Head of caudate nucleus (tissue), 42 donors: ENCODE results near the gene ARHGEF4.

ENCODE experiments used
- DNase-seq, 42 donors: peaks; one replicate each; pipeline versions ENCODE4 v3.0.0 to v3.0.0-alpha.2; 2020 to 2021; ENCODE audit warnings: mixed read lengths in 7 of 42
- intact Hi-C: fragments of 100-400 bp; cut with DNase I; formaldehyde crosslinking; loops from one replicate; pipeline ENCODE4 v1.15.0; 2022

The ARHGEF4 gene

GRCh38 chr2:130846686-130847375 lies 10.1 kb downstream of the ARHGEF4 start:
- no peak for DNase-seq
- intact Hi-C loops = no loop called here

GRCh38 chr2:130847776-130848525 lies 11.2 kb downstream of the ARHGEF4 start:
- intact Hi-C loops = no loop called here
- no peak for DNase-seq

GRCh38 chr2:130848526-130849210 lies 12.0 kb downstream of the ARHGEF4 start:
- intact Hi-C loops = no loop called here
- no peak for DNase-seq

GRCh38 chr2:130849896-130850787 lies 13.4 kb downstream of the ARHGEF4 start:
- DNase-seq = peak in 5 of 42 donors; percentile 31 to 62 (median 60)
- intact Hi-C loops = no loop called here

GRCh38 chr2:130850788-130851623 lies 14.3 kb downstream of the ARHGEF4 start:
- DNase-seq = peak in 2 of 42 donors; percentile 22 to 26
- intact Hi-C loops = no loop called here

GRCh38 chr2:130851624-130852382 lies 15.1 kb downstream of the ARHGEF4 start:
- intact Hi-C loops = no loop called here
- DNase-seq = no peak

- no peak for DNase-seq
- intact Hi-C loops = no loop called here
Measured at GRCh38 chr2:130852521-130853115, 15.9 kb downstream of the ARHGEF4 start.

GRCh38 chr2:130853391-130853790 lies 16.7 kb downstream of the ARHGEF4 start:
- DNase-seq = no peak

GRCh38 chr2:130854301-130854700 lies 17.6 kb downstream of the ARHGEF4 start:
- no peak for DNase-seq
- intact Hi-C loops = no loop called here

More at GRCh38 chr2:130853391-130853790, 16.7 kb downstream of the ARHGEF4 start:
- intact Hi-C loops = no loop called here

GRCh38 chr2:130864830-130865800 lies 28.4 kb downstream of the ARHGEF4 start:
- intact Hi-C loops = no loop called here
- peak in 4 of 42 donors; percentile 14 to 28 (median 17) for DNase-seq

- intact Hi-C loops = no loop called here
- DNase-seq = peak; percentile 38 to 88 (median 72)
Measured at GRCh38 chr2:130869441-130870160, 32.9 kb downstream of the ARHGEF4 start.

GRCh38 chr2:130870161-130870485 lies 33.4 kb downstream of the ARHGEF4 start:
- intact Hi-C loops = no loop called here
- DNase-seq = no peak

- peak in 7 of 42 donors; percentile 7 to 30 (median 21) for DNase-seq
Measured at GRCh38 chr2:130870779-130871178, 34.1 kb downstream of the ARHGEF4 start.

GRCh38 chr2:130871843-130872740 lies 35.4 kb downstream of the ARHGEF4 start:
- intact Hi-C loops = loop anchor here (2.0 kb wide), 1 partner anchor 73 kb away; no protein-coding TSS in a partner anchor

More at GRCh38 chr2:130870779-130871178, 34.1 kb downstream of the ARHGEF4 start:
- intact Hi-C loops = no loop called here

More at GRCh38 chr2:130871843-130872740, 35.4 kb downstream of the ARHGEF4 start:
- DNase-seq = peak in 7 of 42 donors; percentile 5 to 44 (median 30)
